ENCODE data around the gene CERT1.

CERT1 gene

DNA sequence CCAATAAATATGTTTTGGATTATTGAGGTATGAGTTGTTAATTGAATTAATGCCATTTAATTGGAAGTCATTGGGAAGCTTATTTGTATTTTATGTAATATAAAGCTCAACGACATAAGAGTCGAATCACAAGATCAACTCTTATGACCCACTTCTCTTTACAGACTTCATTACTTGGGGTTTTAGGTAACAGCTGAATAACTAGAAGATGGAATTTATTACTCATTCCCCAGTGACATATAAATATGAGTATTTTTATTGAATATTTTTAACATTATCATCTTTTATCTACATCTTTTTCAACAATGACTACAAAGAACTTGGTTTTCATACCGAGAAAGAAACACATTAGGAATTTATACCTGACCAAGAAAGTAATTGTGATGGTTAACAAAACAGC lies 153.3 kb downstream of the CERT1 start:
- no peak for DNase-seq (ENCODE audit: low read depth)
- TF ChIP-seq, protein P1, sequence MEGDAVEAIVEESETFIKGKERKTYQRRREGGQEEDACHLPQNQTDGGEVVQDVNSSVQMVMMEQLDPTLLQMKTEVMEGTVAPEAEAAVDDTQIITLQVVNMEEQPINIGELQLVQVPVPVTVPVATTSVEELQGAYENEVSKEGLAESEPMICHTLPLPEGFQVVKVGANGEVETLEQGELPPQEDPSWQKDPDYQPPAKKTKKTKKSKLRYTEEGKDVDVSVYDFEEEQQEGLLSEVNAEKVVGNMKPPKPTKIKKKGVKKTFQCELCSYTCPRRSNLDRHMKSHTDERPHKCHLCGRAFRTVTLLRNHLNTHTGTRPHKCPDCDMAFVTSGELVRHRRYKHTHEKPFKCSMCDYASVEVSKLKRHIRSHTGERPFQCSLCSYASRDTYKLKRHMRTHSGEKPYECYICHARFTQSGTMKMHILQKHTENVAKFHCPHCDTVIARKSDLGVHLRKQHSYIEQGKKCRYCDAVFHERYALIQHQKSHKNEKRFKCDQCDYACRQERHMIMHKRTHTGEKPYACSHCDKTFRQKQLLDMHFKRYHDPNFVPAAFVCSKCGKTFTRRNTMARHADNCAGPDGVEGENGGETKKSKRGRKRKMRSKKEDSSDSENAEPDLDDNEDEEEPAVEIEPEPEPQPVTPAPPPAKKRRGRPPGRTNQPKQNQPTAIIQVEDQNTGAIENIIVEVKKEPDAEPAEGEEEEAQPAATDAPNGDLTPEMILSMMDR (conservative IDR thresholded peaks at IDR 0.05; ENCODE audit: low read depth, low read length): no peak
- no peak overlapping the region for H3K4me3 ChIP-seq (ENCODE audit: low read length)

DNA sequence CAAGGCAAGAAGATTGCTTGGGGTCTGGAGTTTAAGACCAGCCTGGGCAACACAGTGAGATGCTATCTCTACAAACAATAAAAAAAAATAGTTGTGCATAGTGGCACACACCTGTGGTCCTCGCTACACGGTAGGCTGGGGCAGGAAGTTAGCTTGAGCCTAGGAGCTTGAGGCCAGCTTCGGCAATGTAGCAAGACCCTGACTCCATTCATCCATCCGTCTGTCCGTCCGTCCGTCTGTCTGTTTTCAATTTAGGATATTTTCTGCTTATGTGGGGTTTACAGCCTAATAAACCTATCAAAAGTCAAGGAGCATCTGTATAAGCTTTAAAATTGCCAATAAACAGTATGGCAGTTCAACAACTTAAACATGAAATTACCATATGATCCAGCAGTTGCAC lies 154.7 kb downstream of the CERT1 start:
- TF ChIP-seq, protein P1 (conservative IDR thresholded peaks at IDR 0.05; ENCODE audit: low read depth, low read length): no peak
- DNase-seq (ENCODE audit: low read depth): no peak
- H3K4me3 ChIP-seq (ENCODE audit: low read length): no peak overlapping the region

DNA sequence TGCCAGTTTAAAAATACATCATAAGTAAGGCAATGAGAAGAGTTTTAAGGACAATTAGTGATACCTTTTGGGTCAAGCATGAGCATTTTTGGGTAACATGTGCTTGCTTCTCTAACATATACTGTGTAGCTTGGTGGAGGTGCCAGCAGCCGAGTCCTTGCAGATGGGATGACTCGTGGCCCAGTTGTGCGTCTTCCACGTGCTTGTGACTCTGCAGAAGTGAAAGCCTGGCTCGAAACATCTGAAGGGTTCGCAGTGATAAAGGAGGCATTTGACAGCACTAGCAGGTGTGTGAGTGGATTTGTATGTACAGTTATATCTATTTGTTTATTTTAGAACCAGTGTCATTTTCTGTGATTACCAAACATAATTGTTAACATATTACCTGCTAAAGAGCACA lies 156.2 kb downstream of the CERT1 start:
- TF ChIP-seq, protein P1 (conservative IDR thresholded peaks at IDR 0.05; ENCODE audit: low read depth, low read length): no peak
- no peak overlapping the region for H3K4me3 ChIP-seq (ENCODE audit: low read length)
- DNase-seq (ENCODE audit: low read depth): no peak

DNA sequence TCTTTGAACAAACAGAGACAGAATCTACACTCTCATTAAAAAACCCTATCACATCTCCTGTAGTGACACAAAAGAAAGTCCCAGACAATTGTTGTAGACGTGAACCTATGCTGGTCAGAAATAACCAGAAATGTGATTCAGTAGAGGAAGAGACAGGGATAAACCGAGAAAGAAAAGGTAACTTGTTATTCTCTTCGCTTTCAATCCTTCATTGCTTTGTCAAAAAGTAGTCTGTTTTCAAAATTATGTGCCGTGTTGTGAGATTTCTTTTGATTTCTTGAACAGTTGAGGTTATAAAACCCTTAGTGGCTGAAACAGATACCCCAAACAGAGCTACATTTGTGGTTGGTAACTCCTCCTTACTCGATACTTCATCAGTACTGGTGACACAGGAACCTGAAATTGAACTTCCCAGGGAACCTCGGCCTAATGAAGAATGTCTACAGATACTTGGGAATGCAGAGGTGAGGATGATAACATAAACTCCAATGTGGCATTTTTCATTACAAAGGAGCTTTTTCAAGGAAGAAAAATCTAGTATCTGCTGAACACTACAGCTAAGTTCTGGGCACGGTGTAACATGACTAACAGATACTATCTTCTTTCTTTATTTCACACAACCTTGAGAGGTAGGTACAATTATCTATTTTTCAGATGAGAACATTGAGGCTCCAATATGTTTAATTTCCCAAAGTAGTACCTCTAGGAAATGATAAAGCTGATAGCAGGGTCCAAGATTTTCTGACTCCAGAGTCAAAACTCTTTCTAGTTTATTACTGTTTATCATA lies 160.1 kb downstream of the CERT1 start:
- no peak for DNase-seq (ENCODE audit: low read depth)
- no peak overlapping the region for H3K4me3 ChIP-seq (ENCODE audit: low read length)
- TF ChIP-seq, protein P1 (conservative IDR thresholded peaks at IDR 0.05; ENCODE audit: low read depth, low read length): no peak

DNA sequence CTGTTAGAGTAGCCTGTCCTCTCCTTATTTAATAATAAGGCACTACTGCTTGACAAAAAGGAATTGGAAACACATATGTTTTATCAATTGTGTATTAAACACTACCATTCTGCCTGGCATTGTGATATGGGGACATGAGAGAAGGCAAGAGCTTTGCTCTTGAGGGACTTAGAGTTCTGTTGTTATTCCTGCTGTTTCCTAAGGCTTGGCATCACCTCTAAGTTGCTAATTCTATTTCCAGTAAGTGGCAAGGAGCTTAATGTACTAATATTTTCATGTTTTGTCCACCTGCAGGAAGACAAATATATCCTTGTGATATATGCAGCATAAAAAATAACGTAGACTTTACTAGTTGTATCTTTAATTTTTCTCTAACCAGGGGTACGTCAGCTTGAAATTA lies 161.8 kb downstream of the CERT1 start:
- no peak overlapping the region for H3K4me3 ChIP-seq (ENCODE audit: low read length)
- TF ChIP-seq, protein P1 (conservative IDR thresholded peaks at IDR 0.05; ENCODE audit: low read depth, low read length): no peak
- no peak for DNase-seq (ENCODE audit: low read depth)

DNA sequence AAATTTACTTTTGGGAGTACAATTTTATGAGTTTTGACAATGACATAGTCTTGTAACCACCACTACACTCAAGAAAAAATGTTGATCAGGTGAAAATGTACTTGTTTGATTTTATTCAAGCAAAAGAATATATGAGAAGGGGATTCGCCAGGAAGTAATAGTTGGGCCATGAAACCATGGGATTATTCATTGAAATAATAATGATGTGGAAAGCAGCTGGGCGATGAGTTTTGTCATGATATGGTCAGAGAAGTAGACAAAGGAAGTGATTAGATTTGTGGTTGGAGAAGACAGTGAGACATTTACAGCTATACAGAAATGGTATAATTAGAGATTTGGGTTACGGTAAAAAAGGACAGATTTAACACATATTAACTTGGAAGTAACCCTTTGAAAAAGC lies 163.2 kb downstream of the CERT1 start:
- no peak overlapping the region for H3K4me3 ChIP-seq (ENCODE audit: low read length)
- DNase-seq (ENCODE audit: low read depth): no peak
- TF ChIP-seq, protein P1 (conservative IDR thresholded peaks at IDR 0.05; ENCODE audit: low read depth, low read length): no peak

DNA sequence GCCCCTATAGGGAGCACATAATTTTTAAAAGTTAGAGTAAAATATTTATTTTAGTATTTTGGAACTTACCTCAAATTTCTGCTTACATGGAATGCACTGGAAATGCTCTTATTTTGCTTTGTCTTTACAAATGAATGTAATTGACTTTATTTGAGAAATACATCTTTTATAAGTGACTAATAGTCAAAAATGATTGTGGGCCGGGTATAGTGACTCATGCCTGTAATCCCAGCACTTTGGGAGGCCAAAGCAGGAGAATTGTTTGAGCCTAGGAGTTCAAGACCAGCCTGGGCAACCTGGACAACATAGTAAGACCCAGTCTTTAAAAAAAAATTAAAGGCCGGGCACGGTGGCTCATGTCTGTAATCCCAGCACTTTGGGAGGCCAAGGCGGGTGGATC lies 168.6 kb downstream of the CERT1 start:
- TF ChIP-seq, protein P1 (conservative IDR thresholded peaks at IDR 0.05; ENCODE audit: low read depth, low read length): no peak
- DNase-seq (ENCODE audit: low read depth): no peak
- H3K4me3 ChIP-seq (ENCODE audit: low read length): no peak overlapping the region
